ENCODE results near the gene ITGA5. TPM values are rescaled to one million over a fixed set of nuclear protein-coding genes. Genes with fewer than 3 reads are reported as not detected.

The ITGA5 gene
- total and polyA plus RNA-seq, 5 donors: 49.3 to 141 (median 58.1) TPM

Other genes with a start within 250 kb of the ITGA5 start
- gene SMUG1, start 230.3 kb downstream of the ITGA5 start, total RNA-seq: 10 to 100 TPM; 16.8 to 20.7 (median 18.6) TPM
- gene SMUG1, start 230.3 kb downstream of the ITGA5 start, polyA plus RNA-seq: 26.3 TPM
- 10 to 100 TPM; 55.1 to 68.2 (median 57.1) TPM for gene CBX5, start 139.1 kb downstream of the ITGA5 start, total RNA-seq
- gene CBX5, start 139.1 kb downstream of the ITGA5 start, polyA plus RNA-seq: 23.0 TPM
- gene HNRNPA1, start 138.5 kb downstream of the ITGA5 start, total RNA-seq: 100 to 1,000 TPM; 425 to 572 (median 530) TPM
- gene HNRNPA1, start 138.5 kb downstream of the ITGA5 start, polyA plus RNA-seq: 405 TPM
- under 1 TPM; 0.28 to 0.97 (median 0.37) TPM for gene NFE2, start 118.3 kb downstream of the ITGA5 start, total RNA-seq
- 0.32 TPM for gene NFE2, start 118.3 kb downstream of the ITGA5 start, polyA plus RNA-seq
- 100 to 1,000 TPM; 103 to 120 (median 119) TPM for gene COPZ1, start 94.1 kb downstream of the ITGA5 start, total RNA-seq
- gene COPZ1, start 94.1 kb downstream of the ITGA5 start, polyA plus RNA-seq: 112 TPM
- gene GPR84, start 54.8 kb downstream of the ITGA5 start, total RNA-seq: under 1 TPM; 0.39 to 0.71 (median 0.46) TPM
- 0.20 TPM for gene GPR84, start 54.8 kb downstream of the ITGA5 start, polyA plus RNA-seq
- 10 to 100 TPM in 1 of 4 donors, 1 to 10 TPM in 3; 6.5 to 17.0 (median 8.9) TPM for gene ZNF385A, start 34.5 kb downstream of the ITGA5 start, total RNA-seq
- gene ZNF385A, start 34.5 kb downstream of the ITGA5 start, polyA plus RNA-seq: 6.0 TPM
- under 1 TPM in 1 of 4 donors, not detected in 3; 0.79 TPM for gene GTSF1, start 54.3 kb upstream of the ITGA5 start, total RNA-seq
- gene GTSF1, start 54.3 kb upstream of the ITGA5 start, polyA plus RNA-seq: not detected
- gene NCKAP1L, start 78.5 kb upstream of the ITGA5 start, total RNA-seq: 10 to 100 TPM in 2 of 4 donors, 1 to 10 TPM in 2; 7.0 to 13.0 (median 10.3) TPM
- gene NCKAP1L, start 78.5 kb upstream of the ITGA5 start, polyA plus RNA-seq: 1.1 TPM
- gene PDE1B, start 130.3 kb upstream of the ITGA5 start, total RNA-seq: 1 to 10 TPM; 1.0 to 3.1 (median 1.6) TPM
- gene PDE1B, start 130.3 kb upstream of the ITGA5 start, polyA plus RNA-seq: 2.6 TPM
- gene PPP1R1A, start 169.4 kb upstream of the ITGA5 start, total RNA-seq: 100 to 1,000 TPM; 122 to 190 (median 161) TPM
- gene PPP1R1A, start 169.4 kb upstream of the ITGA5 start, polyA plus RNA-seq: 210 TPM
- not detected for gene LACRT, start 215.6 kb upstream of the ITGA5 start, total RNA-seq
- not detected for gene LACRT, start 215.6 kb upstream of the ITGA5 start, polyA plus RNA-seq
- gene DCD, start 229.1 kb upstream of the ITGA5 start, total RNA-seq: not detected
- gene DCD, start 229.1 kb upstream of the ITGA5 start, polyA plus RNA-seq: not detected